WTC11 (cell line): ENCODE results near the gene MYO18B. TPM values are rescaled to one million over a fixed set of nuclear protein-coding genes. Genes with fewer than 3 reads are reported as not detected.

Experiments
- ATAC-seq: fragments of 200-7000 bp; cut with Tn5 transposase; 2 replicates; pipeline ENCODE4 v1.10.0; 2021; ENCODE audit warnings: mild to moderate bottlenecking, moderate library complexity
- CTCF ChIA-PET: fragments of 300-600 bp; sonication (Branson Sonifier 250); formaldehyde crosslinking; loops from one replicate; lab custom pipeline; 2021; ENCODE audit warnings: antibody characterized with exemption; lab: Charles Lee
- POLR2A ChIA-PET: fragments of 350-600 bp; sonication (Branson Sonifier 250); formaldehyde crosslinking; loops from one replicate; lab custom pipeline; 2021; ENCODE audit warnings: antibody characterized with exemption; lab: Charles Lee
- DNase-seq: peaks from one replicate; pipeline ENCODE4 v3.0.0; 2021; ENCODE audit warnings: low spot score
- H3K27ac Mint-ChIP-seq: 2 replicates; pipeline ENCODE4 v1.8.0; 2021; ENCODE audit warnings: mixed read lengths
- H3K27me3 Mint-ChIP-seq: 2 replicates; pipeline ENCODE4 v1.8.0; 2021; ENCODE audit warnings: low read depth, mild to moderate bottlenecking, moderate library complexity, mixed read lengths
- H3K36me3 Mint-ChIP-seq: 2 replicates; pipeline ENCODE4 v1.8.0; 2021; ENCODE audit warnings: mixed read lengths
- H3K4me1 Mint-ChIP-seq: 2 replicates; pipeline ENCODE4 v1.8.0; 2022; ENCODE audit warnings: mixed read lengths
- H3K4me3 Mint-ChIP-seq: 2 replicates; pipeline ENCODE4 v1.8.0; 2021; ENCODE audit warnings: mild to moderate bottlenecking, moderate library complexity, mixed read lengths
- H3K9me3 Mint-ChIP-seq: 2 replicates; pipeline ENCODE4 v1.8.0; 2021; ENCODE audit warnings: mixed read lengths
- ARID4B ChIP-seq: sonication (generic); formaldehyde crosslinking; IDR thresholded peaks from 2 replicates; pipeline ENCODE4 v1.8.0; 2023; ENCODE audit warnings: missing genetic modification reagents, mild to moderate bottlenecking, borderline replicate concordance
- ATF2 ChIP-seq: sonication (generic); formaldehyde crosslinking; IDR thresholded peaks from 2 replicates; pipeline ENCODE4 v1.8.1; 2022; ENCODE audit warnings: low read depth, missing genetic modification reagents, borderline replicate concordance
- CBFB ChIP-seq: sonication (generic); formaldehyde crosslinking; IDR thresholded peaks from 2 replicates; pipeline ENCODE4 v1.8.1; 2022; ENCODE audit warnings: mild to moderate bottlenecking, low read depth, missing genetic modification reagents
- FOXJ3 ChIP-seq: sonication (generic); formaldehyde crosslinking; IDR thresholded peaks from 2 replicates; pipeline ENCODE4 v1.9.0; 2021; ENCODE audit warnings: missing genetic modification reagents, mild to moderate bottlenecking, borderline replicate concordance
- FOXP4 ChIP-seq: sonication (generic); formaldehyde crosslinking; IDR thresholded peaks from 2 replicates; pipeline ENCODE4 v1.8.0; 2022; ENCODE audit warnings: mild to moderate bottlenecking, missing genetic modification reagents
- JUN ChIP-seq: sonication (generic); formaldehyde crosslinking; IDR thresholded peaks from 2 replicates; pipeline ENCODE4 v1.8.0; 2023; ENCODE audit warnings: mild to moderate bottlenecking, missing genetic modification reagents
- PRDM15 ChIP-seq: sonication (generic); formaldehyde crosslinking; IDR thresholded peaks from 2 replicates; pipeline ENCODE4 v1.8.0; 2022; ENCODE audit warnings: missing genetic modification reagents
- RORB ChIP-seq: fragments of 250-450 bp; sonication (Bioruptor Pico); IDR thresholded peaks from 2 replicates; pipeline ENCODE4 v1.9.0; 2021; ENCODE audit warnings: mild to moderate bottlenecking
- SMAD3 ChIP-seq: sonication (generic); formaldehyde crosslinking; IDR thresholded peaks from 2 replicates; pipeline ENCODE4 v1.8.0; 2022; ENCODE audit warnings: missing genetic modification reagents, mild to moderate bottlenecking, borderline replicate concordance
- STAT6 ChIP-seq: sonication (generic); formaldehyde crosslinking; conservative IDR thresholded peaks from 2 replicates; pipeline ENCODE4 v1.8.1; 2023; ENCODE audit warnings: mild to moderate bottlenecking, low read depth, missing genetic modification reagents, moderate library complexity
- TCF7 ChIP-seq: sonication (generic); formaldehyde crosslinking; IDR thresholded peaks from 2 replicates; pipeline ENCODE4 v1.8.0; 2022; ENCODE audit warnings: mild to moderate bottlenecking, low read depth, missing genetic modification reagents, moderate library complexity
- ZMAT4 ChIP-seq: fragments of 250-450 bp; sonication (Bioruptor Pico); IDR thresholded peaks from 2 replicates; pipeline ENCODE4 v1.9.0; 2021; ENCODE audit warnings: mild to moderate bottlenecking
- ZNF281 ChIP-seq: sonication (generic); formaldehyde crosslinking; IDR thresholded peaks from 2 replicates; pipeline ENCODE4 v1.8.0; 2023; ENCODE audit warnings: mild to moderate bottlenecking, missing genetic modification reagents
- total RNA-seq: library from RNA; stranded (reverse); gene quantifications from 3 replicates; pipeline ENCODE4 v1.2.3, GENCODE V29; 2021

MYO18B gene
- total RNA-seq, 1 experiment from 2014 or later, result 0.96 TPM

GRCh38 chr22:25969286-25969685, 227.3 kb downstream of the MYO18B start (continued):
- no peak for TF ChIP-seq ATF2 (CRISPR knock-in tag)
- TF ChIP-seq CBFB (CRISPR knock-in tag), result no peak
- TF ChIP-seq FOXP4, result no peak
- no peak for TF ChIP-seq ARID4B (CRISPR knock-in tag)

- Mint-ChIP-seq H3K9me3 (peaks cover 11% of the 10 kb centered on the region), H3K4me3 (no peak overlapping the region), H3K4me1 (peaks cover 21% of the 10 kb centered on the region), H3K27me3 (no peaks in the 10 kb centered on the region), H3K27ac (no peak overlapping the region), H3K36me3 (no peaks in the 10 kb centered on the region)
- ATAC-seq, result no peak
- CTCF ChIA-PET, result interaction anchor here (1.8 to 2.3 kb wide), 2 partner anchors 9 to 203 kb away, joined by 7 to 12 read pairs; no protein-coding TSS in a partner anchor
- TF ChIP-seq RORB (no peak), ZNF281 (CRISPR knock-in tag) (no peak), JUN (CRISPR knock-in tag) (no peak)
- POLR2A ChIA-PET, result no interaction called here
- no peak for DNase-seq
These were observed 227.9 kb downstream of the MYO18B start for GRCh38 chr22:25969901-25970300.

- CTCF ChIA-PET, result interaction anchor here (1.2 to 2.3 kb wide), 4 partner anchors 10 to 360 kb away, joined by 3 to 12 read pairs (median 5); no protein-coding TSS in a partner anchor
- ATAC-seq (peak; percentile 60), DNase-seq (peak; percentile 24)
- peaks cover 22% of the 10 kb centered on the region for H3K4me1 Mint-ChIP-seq
- no peak overlapping the region for H3K4me3 Mint-ChIP-seq
- H3K27me3 Mint-ChIP-seq, result no peaks in the 10 kb centered on the region
- no peaks in the 10 kb centered on the region for H3K36me3 Mint-ChIP-seq
- H3K27ac Mint-ChIP-seq, result no peak overlapping the region
- peaks cover 6% of the 10 kb centered on the region for H3K9me3 Mint-ChIP-seq
- POLR2A ChIA-PET, result no interaction called here
- TF ChIP-seq SMAD3 (CRISPR knock-in tag), result no peak
- no peak for TF ChIP-seq STAT6 (CRISPR knock-in tag)
- no peak for TF ChIP-seq TCF7 (CRISPR knock-in tag)
- TF ChIP-seq ZMAT4 (CRISPR knock-in tag), result no peak
- TF ChIP-seq PRDM15 (CRISPR knock-in tag), result no peak
- no peak for TF ChIP-seq FOXJ3
These were observed 228.5 kb downstream of the MYO18B start for GRCh38 chr22:25970374-25970911.
